OCI-LY1 (cell line): ENCODE measurements around the gene CHAF1A.

ENCODE experiments used
- H2AFZ ChIP-seq: fragments of 200-600 bp; sonication (generic), shearing (Covaris generic); 2 replicates; pipeline ENCODE4 v1.6.0; 2014; ENCODE audit warnings: antibody characterized with exemption, mild to moderate bottlenecking, low read length
- H3F3A ChIP-seq: fragments of 200-600 bp; sonication (generic), shearing (Covaris generic); 2 replicates; pipeline ENCODE4 v1.6.0; 2014; ENCODE audit warnings: mild to moderate bottlenecking, antibody characterized with exemption, low read length, moderate library complexity; ENCODE audit not compliant: insufficient read depth
- H3K27ac ChIP-seq: fragments of 200-600 bp; sonication (generic); 2 replicates; pipeline ENCODE4 v1.5.1; 2014; ENCODE audit warnings: low read length, mixed run types, mild to moderate bottlenecking, low read depth; ENCODE audit not compliant: poor library complexity, severe bottlenecking
- H3K27me3 ChIP-seq: fragments of 200-600 bp; sonication (generic); 2 replicates; pipeline ENCODE4 v1.6.0; 2014; ENCODE audit warnings: antibody characterized with exemption, mild to moderate bottlenecking, low read length, moderate library complexity; ENCODE audit not compliant: insufficient read depth
- H3K36me3 ChIP-seq: fragments of 200-600 bp; sonication (generic); 2 replicates; pipeline ENCODE4 v1.6.1; 2014; ENCODE audit warnings: mild to moderate bottlenecking, antibody characterized with exemption, low read length, moderate library complexity, mixed read lengths; ENCODE audit not compliant: insufficient read depth
- H3K4me1 ChIP-seq: fragments of 200-600 bp; sonication (generic); 2 replicates; pipeline ENCODE4 v1.5.1; 2014; ENCODE audit warnings: mild to moderate bottlenecking, low read length, moderate library complexity; ENCODE audit not compliant: insufficient read depth, severe bottlenecking
- H3K4me2 ChIP-seq: fragments of 200-600 bp; sonication (generic), shearing (Covaris generic); 2 replicates; pipeline ENCODE4 v1.6.1; 2014; ENCODE audit warnings: low read length
- H3K4me3 ChIP-seq: fragments of 200-600 bp; sonication (generic); 2 replicates; pipeline ENCODE4 v1.5.1; 2014; ENCODE audit warnings: low read length, low read depth, mild to moderate bottlenecking, mixed read lengths; ENCODE audit not compliant: poor library complexity, severe bottlenecking
- H3K79me2 ChIP-seq: fragments of 200-600 bp; shearing (Covaris generic); 2 replicates; pipeline ENCODE4 v1.6.1; 2016; ENCODE audit warnings: mixed run types, low read length, mixed read lengths; ENCODE audit not compliant: insufficient read depth
- H3K9ac ChIP-seq: fragments of 200-600 bp; sonication (generic), shearing (Covaris generic); 2 replicates; pipeline ENCODE4 v1.6.1; 2014; ENCODE audit warnings: mild to moderate bottlenecking, low read length, mixed read lengths
- H3K9me2 ChIP-seq: fragments of 200-600 bp; sonication (generic), shearing (Covaris generic); 2 replicates; pipeline ENCODE4 v1.6.1; 2014; ENCODE audit warnings: low read depth, mild to moderate bottlenecking, low read length, mixed read lengths
- H3K9me3 ChIP-seq: fragments of 200-600 bp; shearing (Covaris generic); 2 replicates; pipeline ENCODE4 v1.6.1; 2014; ENCODE audit warnings: low read length, mixed read lengths
- H4K20me1 ChIP-seq: fragments of 200-600 bp; sonication (generic), shearing (Covaris generic); 2 replicates; pipeline ENCODE4 v1.6.0; 2016; ENCODE audit warnings: mild to moderate bottlenecking, low read length; ENCODE audit not compliant: insufficient read depth
- CTCF ChIP-seq: fragments of 200-600 bp; sonication (generic), shearing (Covaris generic); IDR thresholded peaks from 2 replicates; pipeline ENCODE4 v1.5.1; 2017; ENCODE audit warnings: mild to moderate bottlenecking, antibody characterized with exemption, low read length, moderate library complexity, mixed read lengths
- EZH2 ChIP-seq: fragments of 200-600 bp; sonication (generic), shearing (Covaris generic); IDR thresholded peaks from 2 replicates; pipeline ENCODE4 v1.8.0; 2017; ENCODE audit warnings: borderline replicate concordance, mixed run types, mild to moderate bottlenecking, antibody characterized with exemption, low read length, moderate library complexity, mixed read lengths

The CHAF1A gene

GRCh38 chr19:4367781-4368127 lies 34.7 kb upstream of the CHAF1A start:
- TF ChIP-seq CTCF (no peak), EZH2 (no peak)
- H3K9ac ChIP-seq = no peak overlapping the region
- H3K27ac ChIP-seq = peak overlapping the region; percentile 81
- H3K9me2 ChIP-seq = no peaks in the 10 kb centered on the region
- no peaks in the 10 kb centered on the region for H3K79me2 ChIP-seq
- no peaks in the 10 kb centered on the region for H3K27me3 ChIP-seq
- H3K4me1 ChIP-seq = peaks cover 26% of the 10 kb centered on the region
- no peak overlapping the region for H2AFZ ChIP-seq
- no peaks in the 10 kb centered on the region for H3F3A ChIP-seq
- H3K4me3 ChIP-seq = no peak overlapping the region
- peaks cover 20% of the 10 kb centered on the region for H3K36me3 ChIP-seq
- H3K9me3 ChIP-seq = no peaks in the 10 kb centered on the region
- no peaks in the 10 kb centered on the region for H4K20me1 ChIP-seq
- H3K4me2 ChIP-seq = no peak overlapping the region

GRCh38 chr19:4368128-4368820 lies 34.2 kb upstream of the CHAF1A start:
- H3K36me3 ChIP-seq = peaks cover 16% of the 10 kb centered on the region
- no peaks in the 10 kb centered on the region for H3K9me3 ChIP-seq
- H3K4me3 ChIP-seq = no peak overlapping the region
- H3K27ac ChIP-seq = peak overlapping the region; percentile 81
- no peaks in the 10 kb centered on the region for H4K20me1 ChIP-seq
- TF ChIP-seq EZH2 = no peak
- H3K4me1 ChIP-seq = peaks cover 26% of the 10 kb centered on the region
- H3K4me2 ChIP-seq = no peak overlapping the region
- H3F3A ChIP-seq = no peaks in the 10 kb centered on the region
- no peaks in the 10 kb centered on the region for H3K79me2 ChIP-seq
- H3K9ac ChIP-seq = no peak overlapping the region; the same call in 1 of the 2 replicates
- no peaks in the 10 kb centered on the region for H3K27me3 ChIP-seq
- H3K9me2 ChIP-seq = no peaks in the 10 kb centered on the region
- no peak overlapping the region for H2AFZ ChIP-seq

GRCh38 chr19:4369109-4369887 lies 33.1 kb upstream of the CHAF1A start:
- no peaks in the 10 kb centered on the region for H4K20me1 ChIP-seq
- H2AFZ ChIP-seq = no peak overlapping the region
- H3K4me2 ChIP-seq = peak overlapping the region; percentile 67
- peak overlapping the region; percentile 56; the same call in 1 of the 2 replicates for H3K9ac ChIP-seq
- H3F3A ChIP-seq = no peaks in the 10 kb centered on the region
- H3K9me2 ChIP-seq = no peaks in the 10 kb centered on the region
- peaks cover 11% of the 10 kb centered on the region for H3K36me3 ChIP-seq
- no peaks in the 10 kb centered on the region for H3K27me3 ChIP-seq
- no peaks in the 10 kb centered on the region for H3K9me3 ChIP-seq
- H3K4me1 ChIP-seq = peaks cover 26% of the 10 kb centered on the region
- peak overlapping the region; percentile 81 for H3K27ac ChIP-seq
- H3K79me2 ChIP-seq = no peaks in the 10 kb centered on the region
- no peak for TF ChIP-seq CTCF
- no peak for TF ChIP-seq EZH2
- H3K4me3 ChIP-seq = peak overlapping the region; percentile 42
